NCI-H1048 (cell line): ENCODE measurements around the gene PLPP7.
"Not testable (repeated sequence)": the region's sequence is repeated elsewhere in the genome, so short reads cannot be mapped to it uniquely, and the experiment has no call there.

ENCODE experiments used
- DNase-seq: peaks from one replicate; lab custom pipeline; 2025; lab: John Stamatoyannopoulos, UW

Gene PLPP7

DNA sequence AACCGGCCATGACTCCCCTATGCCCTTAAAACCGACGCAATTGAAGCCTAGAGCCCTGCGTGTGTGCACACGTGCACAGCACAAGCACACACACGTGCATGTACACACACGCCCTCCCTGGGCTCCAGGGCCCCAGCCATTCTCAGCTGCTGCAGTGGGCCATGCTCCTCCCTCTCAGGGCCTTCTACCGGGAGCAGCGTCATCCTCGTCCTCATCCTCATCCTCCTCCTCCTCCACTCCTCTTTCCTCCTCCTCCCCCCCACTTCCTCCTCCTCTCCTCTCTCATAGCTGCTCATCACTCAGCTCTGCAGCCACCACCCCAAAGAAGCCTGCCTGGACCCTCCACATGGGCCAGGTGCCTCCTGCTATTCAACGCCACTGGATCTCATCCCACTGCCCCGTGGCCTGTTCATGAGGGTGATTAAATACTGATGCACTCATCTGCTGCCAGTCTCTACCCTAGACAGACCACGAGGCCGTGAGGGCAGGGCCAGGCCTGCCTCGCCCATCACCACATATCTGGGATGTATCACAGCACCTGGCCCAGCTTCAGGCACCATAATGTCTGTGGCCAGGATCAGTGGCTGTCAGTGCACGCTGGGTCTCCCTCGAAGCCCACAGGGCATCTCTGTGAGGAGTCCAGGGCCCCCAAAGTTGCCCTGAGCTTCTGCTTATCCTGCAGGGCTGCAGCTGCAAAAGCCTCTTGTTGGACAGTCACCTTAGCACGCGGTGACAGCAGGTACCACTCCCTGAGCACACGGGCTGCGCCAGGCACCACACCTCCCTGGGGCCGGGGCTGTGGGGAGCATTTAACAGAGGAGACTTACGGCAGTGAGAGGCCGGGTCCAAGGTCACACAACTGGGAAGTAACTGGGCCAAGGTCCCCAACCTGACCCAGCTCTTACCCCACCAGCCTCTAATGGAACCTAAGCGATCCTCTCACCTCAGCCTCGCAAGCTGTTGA lies 23.0 kb upstream of the PLPP7 start:
- DNase-seq: no peak

DNA sequence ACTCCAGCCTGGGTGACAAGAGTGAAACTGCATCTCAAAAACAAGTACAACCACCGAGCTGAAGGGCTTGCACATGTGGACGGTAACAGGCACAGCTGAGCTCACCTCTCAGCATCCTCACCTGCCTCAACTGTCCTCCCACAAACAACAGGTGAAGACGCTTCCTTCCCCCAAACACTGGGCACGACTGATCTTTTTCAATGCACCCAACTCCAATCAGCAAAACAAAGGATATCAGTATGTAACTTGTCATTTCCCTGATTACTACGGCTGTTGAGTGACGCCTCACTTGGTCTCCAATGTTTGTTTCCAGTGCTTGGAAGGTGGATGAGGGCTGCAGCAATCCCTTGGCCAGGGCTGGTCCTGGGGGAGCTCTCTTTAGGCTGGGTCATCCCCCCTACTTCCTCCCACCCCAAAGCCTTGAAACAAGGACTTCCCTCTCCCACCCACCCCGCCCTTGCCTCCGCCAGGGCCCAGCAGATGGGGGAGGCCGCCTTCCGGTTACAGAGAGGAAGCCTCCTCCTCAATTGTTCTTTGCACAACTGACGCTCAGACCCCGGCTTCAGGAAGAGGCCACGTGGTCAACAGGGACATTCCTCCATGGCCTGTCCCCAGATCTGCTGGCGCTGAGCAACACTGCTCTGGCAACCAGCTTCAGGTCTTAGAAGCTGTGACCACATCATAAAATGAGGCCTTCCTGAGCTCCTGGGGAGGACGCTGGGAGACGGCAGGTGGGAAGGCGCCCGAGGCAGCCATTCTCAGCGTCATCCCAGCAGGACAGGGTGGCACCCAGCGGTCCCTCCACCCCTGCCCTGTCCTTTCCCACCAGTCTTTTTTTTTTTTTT lies 19.1 kb upstream of the PLPP7 start:
- DNase-seq: no peak

DNA sequence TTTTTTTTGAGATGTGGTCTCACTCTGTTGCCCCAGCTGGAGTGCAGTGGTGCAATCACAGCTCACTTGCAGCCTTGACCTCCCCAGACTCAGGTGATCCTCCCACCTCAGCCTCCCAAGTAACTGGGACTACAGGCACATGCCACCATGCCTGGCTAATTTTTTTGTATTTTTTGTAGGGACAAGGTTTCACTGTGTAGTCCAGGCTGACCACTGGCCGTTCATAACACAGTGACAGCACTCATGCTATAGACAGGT lies 18.6 kb upstream of the PLPP7 start:
- not testable (repeated sequence) for DNase-seq

DNA sequence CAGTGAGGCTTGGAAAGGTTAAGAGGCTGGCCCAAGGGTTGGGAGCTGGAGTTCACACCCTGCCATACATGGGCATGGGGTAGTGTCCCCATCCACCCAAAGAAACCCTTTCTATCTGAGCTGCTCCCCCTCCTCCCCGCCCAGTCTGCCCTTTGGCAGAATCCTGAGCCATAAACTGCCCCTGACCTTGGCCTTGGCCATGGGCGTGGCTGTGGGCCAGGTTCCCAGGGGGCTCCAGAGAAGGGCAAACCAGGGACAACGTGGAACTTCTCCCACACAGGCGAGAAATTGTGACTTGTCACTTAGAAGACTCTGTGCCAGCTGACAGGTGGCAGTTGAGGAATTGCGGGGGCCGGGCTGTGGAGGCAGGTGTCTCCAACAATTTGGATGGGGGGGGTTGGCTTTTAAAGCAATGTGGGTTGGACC lies 18.0 kb upstream of the PLPP7 start:
- DNase-seq: no peak

DNA sequence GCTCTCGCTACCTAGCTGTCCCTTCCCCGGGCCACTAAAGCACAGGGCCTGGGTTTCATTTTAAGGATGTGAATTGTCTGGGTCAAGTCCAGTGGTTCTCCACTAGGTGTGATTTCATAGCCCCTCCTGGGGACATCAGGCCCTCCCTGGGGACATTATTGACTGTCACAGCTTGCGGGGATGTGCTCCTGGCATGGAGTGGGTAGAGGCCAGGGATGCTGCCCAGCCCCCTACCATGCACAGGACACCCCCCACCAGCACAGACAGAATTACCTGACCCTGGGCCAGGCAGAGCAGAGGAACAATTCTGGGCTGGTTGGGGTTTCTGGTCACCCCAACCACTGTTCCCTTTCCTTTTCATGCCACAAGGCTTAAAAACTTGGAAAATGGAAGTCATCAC lies 17.3 kb upstream of the PLPP7 start:
- DNase-seq: no peak

DNA sequence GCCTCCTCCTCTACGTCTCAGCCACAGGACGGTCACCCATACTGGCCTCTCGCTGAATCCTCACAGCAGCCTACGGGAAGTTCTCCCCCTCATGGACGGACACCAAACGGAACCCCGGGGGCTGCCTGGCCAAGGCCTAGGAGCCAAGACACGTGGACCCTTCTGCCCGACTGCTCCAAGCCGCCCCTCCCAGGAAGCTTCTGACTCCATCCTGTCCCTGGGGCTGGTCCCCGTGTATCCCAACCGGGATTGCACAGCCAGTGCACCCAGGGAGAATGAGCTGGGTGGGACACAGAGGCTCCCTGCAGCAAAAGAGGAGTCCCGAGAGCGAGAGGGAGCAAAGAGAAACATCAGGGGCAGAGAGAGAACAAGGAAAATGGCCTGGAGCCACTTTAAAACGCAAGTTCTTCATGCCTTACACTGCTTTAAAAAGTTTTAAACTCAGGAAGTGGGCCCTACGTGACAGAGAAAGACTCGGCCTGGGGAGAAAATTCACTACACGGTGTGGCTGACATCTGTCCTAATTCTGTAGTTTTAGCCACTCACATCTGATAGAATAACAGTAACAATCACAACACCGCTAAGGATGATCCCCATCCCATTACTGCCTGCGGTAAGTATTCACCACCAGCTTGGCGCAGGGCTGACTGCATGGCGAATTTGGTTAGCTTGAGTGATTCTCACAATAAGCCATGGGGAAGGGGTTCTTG lies 16.2 kb upstream of the PLPP7 start:
- no peak for DNase-seq

DNA sequence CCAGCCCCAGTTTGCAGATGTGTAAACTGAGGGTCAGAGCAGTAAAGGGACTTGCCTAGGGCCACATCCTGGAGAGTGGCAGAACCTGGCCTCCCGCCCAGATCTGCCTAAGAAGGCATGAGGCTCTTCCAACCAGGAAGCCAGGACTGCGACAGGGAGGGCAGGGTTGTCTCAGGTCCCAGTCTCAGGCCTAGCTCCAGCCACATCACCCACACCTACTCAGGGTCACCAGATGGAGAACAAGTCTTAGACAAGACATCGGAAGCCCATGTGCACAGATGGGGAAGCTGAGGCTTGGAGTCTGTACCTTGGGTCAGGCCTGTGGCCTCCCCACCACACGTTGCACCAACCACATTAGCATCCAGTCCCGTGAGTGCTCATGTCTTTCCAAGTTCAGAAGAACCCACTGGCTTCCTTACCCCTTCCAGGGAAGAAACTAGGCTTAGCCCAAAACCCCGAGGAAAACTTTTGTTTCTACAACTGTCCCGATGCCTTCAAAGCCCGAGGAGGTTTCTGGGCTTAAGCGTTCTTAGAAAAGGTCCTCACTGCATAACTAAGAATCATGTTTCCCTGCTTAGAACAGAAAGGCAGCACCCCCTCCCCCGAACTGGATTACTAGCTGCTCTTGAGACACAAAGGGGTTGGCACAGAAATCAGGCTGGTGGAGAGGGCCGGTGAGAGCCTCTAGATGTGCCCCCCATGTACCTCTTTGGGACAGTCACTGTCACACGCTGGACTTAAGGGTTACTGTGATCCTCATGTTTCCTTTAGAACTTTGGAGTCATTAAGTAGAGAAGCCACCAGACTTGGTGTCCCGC lies 15.5 kb upstream of the PLPP7 start:
- DNase-seq: no peak

DNA sequence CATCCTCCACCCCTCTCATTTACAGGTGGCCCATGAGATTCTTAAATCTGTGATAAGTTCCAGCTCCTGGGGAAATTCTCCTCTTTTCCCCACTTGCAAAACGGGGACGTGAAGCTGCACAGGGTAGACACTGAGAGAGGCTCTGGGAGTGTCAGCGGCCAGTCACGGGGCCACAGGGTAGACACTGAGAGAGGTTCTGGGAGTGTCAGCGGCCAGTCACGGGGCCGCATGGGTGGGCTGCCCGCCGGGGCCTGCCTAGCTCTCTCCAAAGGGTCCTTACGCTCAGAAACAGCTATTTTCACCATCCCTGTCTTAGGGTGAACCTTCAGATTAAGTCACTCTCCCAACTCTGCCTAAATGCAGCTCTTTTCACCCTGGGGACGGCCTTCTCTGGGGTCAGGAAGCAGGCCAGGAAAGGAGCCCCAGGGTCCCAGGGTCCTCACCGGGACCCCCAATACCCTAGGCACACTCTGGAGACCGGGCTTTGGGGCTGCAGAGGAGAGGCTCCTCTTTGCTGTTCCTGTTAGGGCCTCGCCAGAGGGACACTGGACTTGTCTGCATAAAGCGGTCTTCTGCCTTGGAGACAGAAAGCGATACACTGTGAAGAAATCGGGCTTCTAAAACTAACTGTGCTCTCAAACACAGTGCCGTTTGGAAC lies 14.7 kb upstream of the PLPP7 start:
- no peak for DNase-seq

DNA sequence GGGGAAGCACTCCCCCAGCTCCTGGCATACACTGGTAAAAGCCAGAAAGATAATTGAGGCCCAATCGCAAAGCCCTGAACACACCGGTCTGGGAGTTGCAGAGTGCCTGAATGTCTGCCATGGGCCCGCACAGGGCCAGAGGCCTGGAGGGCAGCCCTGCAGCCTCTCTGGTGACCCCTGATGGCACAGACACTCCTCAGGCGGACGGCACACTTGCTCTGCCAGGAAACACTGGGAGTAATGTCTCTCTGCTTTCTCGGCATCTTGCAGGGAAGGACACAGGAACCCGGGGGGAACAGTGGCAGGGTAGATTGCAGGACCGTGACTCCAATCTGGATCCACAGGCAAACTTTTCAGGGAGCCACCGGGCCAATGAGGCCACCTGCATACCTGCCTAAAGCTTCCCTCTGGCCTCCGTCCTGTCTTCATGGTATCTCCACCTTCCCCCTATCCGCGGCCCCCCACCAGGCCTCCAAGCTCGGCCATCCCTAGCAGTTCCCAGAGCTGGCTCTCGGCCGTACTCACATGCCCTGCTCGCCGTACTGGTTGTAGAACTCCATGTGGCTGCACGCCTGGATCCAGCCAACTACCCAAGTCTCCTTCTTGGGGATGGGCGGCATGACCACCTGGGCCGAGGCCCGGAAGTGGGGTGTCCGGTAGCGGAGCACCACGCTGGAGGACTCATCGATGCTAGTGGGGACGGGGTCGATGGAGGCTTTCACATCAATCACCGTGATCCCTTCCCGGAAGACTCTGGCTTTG lies 14.0 kb upstream of the PLPP7 start:
- no peak for DNase-seq

DNA sequence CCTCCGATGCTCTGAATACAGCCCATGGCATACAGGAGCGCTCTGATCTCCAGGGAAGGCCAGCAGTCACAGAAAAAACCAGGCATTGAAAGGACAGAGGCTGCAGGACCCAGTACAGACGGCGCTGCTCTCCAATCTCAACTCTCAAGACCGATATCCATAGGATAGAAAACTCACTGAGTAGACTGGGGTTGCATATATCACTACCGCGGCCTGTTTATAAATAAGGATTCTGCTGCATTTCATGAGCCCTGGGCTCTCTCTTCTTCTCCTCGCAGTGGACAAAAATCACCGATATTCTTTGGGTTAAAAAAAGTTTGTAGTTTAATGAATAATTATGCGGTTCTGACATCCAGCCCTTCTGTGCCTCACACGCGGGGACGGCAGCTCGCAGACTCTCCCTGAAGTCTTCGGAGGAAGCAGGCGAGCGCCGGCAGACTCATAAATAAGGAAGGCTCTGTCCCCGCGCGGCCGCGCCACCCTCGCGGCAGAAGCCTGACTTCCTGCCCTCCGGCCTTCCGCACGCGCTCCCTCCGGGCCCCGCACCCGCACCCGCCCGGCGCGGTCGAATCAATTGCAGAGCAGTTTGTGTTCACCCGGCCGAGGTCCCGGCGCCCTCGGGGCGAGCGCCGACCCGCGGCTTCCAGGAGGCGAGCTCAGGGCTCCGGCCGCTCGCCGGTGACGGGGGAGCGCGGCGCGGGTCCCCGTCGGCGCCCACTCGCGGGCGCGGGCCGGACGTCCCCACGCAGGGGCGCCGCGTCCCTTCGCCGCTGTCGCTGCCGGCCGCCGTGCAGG lies 13.2 kb upstream of the PLPP7 start, which contains the start of gene FAM78A:
Gene FAM78A, minus strand, starts transcription at position 417 of the 795 bp plus-strand sequence. Its CDS starts 331 bp downstream, at position 86.
- no peak for DNase-seq

DNA sequence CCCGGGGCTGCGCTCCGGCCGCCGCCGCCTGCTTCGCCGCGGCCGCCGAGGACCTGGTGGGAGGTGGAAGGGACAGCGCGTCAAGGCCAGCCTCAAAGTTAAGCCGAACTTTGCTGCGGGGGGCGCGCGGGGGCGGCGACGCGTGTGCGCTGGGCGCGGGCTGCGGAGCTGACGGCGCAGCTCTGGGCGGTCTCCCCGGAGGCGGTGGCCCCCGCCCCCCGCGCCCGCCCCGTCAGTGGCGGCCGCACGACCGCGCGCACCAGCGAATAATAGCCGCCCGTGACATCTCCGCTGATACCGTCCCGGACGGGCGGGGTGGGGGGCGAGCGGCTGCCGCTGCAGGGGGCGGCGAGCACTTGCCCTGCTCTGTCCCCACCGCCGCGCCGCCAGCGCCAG lies 12.6 kb upstream of the PLPP7 start:
- DNase-seq: no peak

DNA sequence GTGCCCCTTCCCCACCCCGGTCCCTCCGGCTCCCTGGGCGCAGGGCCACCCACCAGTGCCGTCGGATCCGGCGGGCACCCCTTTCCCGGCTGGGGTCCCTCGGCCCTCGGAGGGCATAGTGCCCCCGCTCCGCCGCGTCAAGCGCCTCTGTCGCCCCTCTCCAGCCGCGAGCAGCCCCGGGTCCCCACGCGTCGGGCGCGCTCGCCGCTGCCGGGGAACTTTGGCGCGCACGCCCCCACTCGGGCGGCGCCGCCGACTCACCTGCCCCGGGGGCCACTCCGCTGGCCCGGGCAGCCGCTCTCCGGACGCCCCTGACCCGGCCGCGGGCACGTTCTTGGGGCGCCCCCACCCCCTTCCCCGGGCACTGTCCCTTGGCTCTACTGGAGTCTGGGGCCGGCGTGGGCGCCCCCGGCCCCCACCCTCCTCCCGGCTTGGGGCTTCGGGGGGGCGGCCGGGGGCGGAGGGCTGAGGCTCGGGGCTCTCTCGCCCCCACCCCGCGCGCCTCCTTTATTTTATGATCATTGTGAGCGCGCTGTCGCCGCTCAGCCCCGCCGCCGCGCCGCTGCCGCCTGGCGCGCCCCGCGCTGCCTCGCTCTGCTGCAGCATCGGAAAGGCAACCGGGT lies 12.1 kb upstream of the PLPP7 start:
- DNase-seq: no peak

DNA sequence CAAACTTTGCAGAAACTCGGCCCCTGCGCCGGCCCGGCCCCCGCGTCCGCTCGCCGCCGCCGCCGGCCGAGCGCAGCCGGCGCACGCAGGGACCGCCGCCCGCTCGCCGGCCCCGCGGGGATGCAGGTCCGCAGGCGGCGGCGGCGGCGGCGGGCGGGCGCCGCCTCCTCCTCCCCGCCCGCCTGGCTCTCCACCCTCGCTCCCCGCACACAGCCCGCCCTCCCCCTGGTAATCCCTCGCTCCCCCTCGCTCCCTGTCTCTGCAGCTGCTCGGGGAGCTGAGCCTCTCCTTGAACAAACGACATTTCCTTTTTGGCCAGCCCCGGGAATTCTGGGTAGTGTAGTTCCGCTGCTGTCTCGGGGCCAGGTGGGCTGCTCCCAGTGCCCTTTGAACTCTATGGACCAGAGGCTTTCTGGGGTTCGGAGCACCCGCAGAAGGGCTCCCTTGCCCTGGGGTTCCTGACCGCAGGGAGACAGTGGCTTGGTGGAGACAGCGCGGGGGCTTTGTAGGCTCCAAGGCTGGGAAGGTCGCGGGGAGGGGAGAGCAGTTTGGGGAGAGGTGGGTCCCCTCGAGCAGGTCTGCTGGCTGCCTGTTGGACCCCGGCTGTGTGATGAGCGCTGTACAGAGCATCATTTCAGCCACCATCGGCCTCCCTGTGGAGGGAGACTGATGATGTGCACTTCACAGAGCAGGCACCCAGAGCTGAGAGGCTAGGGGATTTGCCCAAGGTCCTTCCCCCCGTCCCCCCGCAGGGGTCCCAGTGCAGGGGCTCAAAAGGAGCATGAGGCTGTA lies 11.4 kb upstream of the PLPP7 start:
- DNase-seq: peak; percentile 37

DNA sequence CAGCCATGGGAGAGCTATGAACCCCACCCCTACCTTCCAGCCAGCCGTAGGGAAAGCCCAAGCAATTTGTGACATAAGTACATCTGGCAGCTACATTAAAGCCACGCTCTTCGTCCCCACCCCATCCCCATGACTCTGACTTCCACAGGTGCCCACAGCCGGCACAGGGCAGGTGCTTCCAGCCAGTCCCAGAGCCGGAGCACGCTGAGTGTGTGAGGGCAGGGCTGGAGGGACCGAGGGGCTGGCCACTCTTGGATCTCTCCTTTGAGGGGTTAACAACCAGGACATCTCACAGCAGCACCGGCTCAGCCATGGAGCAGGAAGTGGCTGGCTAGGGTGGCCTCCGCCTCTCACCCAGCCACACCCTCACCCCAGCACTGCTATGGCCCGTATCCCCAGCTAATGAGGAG lies 10.8 kb upstream of the PLPP7 start:
- DNase-seq: no peak

DNA sequence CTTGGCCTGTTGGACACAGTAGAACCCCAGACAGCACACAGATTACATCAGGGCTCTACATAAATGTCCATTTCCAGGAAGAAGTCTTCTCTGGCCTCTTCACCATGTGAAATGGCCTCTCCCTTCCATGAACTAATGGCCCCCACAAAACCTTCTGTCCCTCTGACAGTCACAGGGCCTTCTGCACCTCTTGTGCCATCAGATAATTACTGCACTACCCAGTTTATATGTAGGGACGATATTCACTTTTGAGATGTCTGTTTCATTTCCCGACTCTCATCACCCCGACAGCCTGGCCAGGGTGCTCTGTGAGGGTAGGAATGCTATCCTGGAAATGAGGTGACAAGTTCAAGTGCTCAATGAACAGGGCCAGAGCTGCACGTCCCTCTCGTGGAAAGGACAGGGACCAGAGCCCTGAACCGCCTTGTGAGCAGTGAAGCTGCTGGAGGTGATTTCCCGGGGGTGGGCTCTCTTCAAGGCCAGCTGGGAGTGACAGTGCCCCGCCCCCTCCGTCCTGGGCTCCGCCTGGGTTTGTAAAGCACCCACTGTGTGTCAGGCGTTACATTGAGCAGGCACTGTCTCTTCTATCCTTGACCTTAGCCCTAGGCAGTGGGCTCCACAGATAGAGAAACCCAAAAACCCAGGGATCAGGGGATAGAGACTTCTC lies 10.2 kb upstream of the PLPP7 start:
- DNase-seq: no peak

DNA sequence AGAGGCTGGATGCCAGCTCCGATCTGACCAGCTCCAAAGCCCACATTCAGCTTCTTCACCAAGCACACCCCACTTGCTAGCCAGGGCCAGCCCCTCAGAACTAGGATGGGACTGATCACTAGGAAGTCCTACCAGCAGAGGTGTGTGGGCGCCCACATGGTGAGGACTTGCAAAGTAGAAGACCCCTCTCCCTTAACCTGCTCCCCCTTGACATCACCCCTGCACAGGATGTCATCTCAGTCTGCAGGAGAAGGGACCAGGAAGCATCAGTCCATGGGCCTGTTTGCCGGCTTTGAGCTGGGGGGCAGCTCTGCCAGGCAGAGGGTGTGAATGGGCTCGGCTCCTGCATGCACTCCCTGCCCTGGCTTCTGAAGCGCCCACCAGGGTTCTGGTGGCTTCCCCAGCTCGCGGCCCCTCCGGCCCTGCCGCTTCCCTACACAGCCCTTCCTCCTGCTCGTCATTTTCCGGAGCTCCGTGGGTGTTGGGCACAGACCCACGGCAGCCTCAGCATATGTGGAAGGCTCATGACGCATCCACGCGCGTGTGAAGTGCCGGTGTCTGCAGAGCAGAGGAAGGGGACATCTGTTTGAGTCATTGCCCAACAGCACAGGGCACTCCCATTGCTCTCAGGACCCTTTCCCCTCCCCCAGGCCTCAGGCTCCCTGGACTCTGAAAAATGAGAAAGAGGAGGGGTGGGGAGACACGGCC lies 9.5 kb upstream of the PLPP7 start:
- no peak for DNase-seq

DNA sequence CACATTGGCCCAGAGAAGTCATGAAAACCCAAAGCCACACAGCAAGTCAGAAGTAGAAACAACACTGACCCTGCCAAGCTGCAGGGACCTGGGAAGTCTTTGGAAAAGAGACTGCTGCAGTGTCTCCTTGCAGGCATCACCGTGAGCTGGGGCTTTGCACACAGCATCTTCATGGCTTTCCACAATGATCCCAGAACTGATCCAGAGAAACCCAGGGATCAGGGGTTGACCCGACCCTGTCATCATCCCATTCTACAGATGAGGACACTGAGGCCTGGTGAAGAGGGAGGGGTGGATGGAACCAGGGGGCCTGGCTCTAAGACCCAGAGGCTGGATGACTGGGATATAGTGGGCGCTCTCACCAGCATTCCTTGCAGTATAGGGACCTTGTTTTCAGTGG lies 8.9 kb upstream of the PLPP7 start:
- no peak for DNase-seq
